ENCODE data around the gene TSHZ1.

DNA sequence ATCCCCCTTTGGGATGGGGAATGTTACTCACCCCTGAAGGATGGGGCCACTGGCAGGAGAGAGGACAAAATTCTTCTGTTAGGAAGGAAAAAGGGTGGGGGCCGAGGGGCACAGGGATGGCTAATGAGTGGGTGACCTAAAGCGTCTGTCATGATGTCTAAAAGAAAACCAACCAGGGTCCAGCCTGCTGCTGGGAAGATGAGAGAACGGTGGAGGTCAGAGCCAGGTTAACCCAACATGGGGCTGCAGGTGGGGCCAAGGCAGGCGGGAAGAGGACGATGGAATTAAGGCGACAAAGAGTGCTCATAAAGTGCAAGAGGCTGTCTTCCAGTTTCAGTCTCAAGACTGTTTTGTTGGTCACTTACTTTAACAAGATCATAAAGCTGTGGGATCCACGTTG is 126.8 kb downstream of the TSHZ1 start:
- no peak for TF ChIP-seq CTCF (conservative IDR thresholded peaks at IDR 0.05; ENCODE audit: low read length)
- no peak for TF ChIP-seq EZH2phosphoT487 (IDR thresholded peaks at IDR 0.05; ENCODE audit: borderline replicate concordance, low read depth, low read length)
